Stimulated activated CD8-positive, alpha-beta memory T cell treated with anti-CD3 and anti-CD28 coated beads, Interleukin-7, amount 100 ng/mL, for 48 hours (primary cell): ENCODE measurements around the gene PTGS1.
"Not testable (repeated sequence)": the region's sequence is repeated elsewhere in the genome, so short reads cannot be mapped to it uniquely, and the experiment has no call there.

Experiments used
- DNase-seq, 2 donors: peaks; one replicate each; pipeline ENCODE4 v3.0.0-alpha.2; 2020; ENCODE audit warnings: low read depth in 1 of 2; ENCODE audit errors: extremely low read depth in 1 of 2

PTGS1 gene

GRCh38 chr9:122370869-122371755 lies at the start of gene PTGS1:
PTGS1 (plus strand) TSS chr9:122371024; CDS start chr9:122371085, 61 bp downstream.
- no peak for DNase-seq

GRCh38 chr9:122322553-122322952 lies 48.3 kb upstream of the PTGS1 start:
- no peak for DNase-seq

- not testable (repeated sequence) for DNase-seq
These were observed 46.2 kb upstream of the PTGS1 start for GRCh38 chr9:122324665-122325064.

DNA sequence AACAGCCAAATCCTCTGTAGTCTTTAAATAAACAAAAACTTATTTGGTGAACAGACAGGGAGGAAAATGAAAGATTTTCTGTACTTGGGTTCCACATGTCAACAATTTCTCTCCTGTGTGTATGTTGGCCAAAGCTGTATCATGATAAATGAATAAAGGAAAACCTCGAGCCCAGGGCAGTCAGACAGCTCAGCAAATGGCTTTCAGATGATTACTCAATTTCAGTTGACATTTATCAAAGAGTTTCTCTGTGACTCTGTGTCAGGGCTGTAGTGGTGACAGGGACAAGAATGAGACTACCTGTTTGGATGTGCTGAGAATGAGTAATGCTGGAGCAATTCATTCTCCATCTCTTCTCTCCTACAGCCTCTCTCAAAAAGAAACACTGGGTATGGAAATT lies 45.7 kb upstream of the PTGS1 start:
- DNase-seq: no peak

DNA sequence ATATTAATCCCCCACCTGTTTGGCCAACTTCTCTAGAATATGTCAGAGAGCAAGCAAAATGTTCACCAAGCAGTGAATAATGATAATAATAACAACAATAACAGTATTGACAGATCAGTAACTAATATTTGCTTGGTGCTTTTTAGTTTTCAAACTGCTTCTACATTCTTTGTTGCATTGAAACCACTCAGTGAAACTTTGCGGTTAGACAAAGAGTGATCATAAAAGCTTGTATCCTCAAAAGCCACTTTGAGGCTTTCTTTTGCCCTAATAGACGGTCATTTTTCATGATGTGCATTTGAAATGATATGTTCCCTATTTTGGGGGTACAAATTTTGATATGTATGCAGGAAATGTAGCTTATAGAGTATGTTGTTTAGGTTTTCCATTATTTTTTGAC lies 43.6 kb upstream of the PTGS1 start:
- DNase-seq: no peak

DNA sequence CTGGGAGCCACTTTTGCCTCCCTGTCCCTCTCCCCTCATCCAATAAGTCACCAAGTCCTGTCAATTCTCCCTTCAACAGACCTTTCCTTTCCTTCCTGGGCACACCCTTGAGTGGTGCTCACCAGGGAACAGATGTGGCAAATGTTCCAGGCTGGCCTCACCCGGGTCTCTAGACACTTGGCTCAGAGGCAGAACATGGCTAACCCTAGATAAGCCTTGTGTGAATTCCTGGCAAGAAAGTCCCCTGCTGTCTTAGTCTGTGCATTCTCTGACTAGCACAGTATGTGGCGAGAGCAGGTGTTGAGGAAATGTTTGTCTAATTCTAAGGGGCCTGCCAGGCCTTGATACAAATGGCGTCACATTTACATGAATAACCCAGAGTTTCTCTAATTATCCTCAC lies 41.2 kb upstream of the PTGS1 start:
- no peak for DNase-seq

DNA sequence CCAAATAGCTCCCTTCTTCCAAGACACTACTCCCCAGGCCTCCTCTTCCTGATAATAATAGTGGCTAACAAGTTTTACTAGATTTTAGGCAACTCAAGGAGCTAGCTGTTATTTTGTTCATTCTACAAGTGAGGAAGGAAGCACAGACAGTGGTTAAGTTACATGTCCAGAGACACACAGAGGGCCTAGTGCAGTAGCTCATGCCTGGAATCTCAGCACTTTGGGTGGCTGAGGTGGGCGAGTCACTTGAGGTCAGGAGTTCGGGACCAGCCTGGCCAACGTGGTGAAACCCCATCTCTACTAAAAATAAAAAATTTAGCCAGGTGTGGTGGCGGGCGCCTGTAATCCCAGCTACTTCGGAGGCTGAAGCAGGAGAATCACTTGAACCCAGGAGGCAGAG lies 40.4 kb upstream of the PTGS1 start:
- DNase-seq: not testable (repeated sequence)

GRCh38 chr9:122331523-122331927 lies 39.3 kb upstream of the PTGS1 start:
- no peak for DNase-seq

GRCh38 chr9:122332083-122332482 lies 38.7 kb upstream of the PTGS1 start:
- DNase-seq: no peak

- no peak for DNase-seq
These were observed 38.2 kb upstream of the PTGS1 start for GRCh38 chr9:122332644-122333043.

- no peak for DNase-seq
These were observed 37.5 kb upstream of the PTGS1 start for GRCh38 chr9:122333169-122333808.

GRCh38 chr9:122334916-122335315 lies 35.9 kb upstream of the PTGS1 start:
- no peak for DNase-seq

DNA sequence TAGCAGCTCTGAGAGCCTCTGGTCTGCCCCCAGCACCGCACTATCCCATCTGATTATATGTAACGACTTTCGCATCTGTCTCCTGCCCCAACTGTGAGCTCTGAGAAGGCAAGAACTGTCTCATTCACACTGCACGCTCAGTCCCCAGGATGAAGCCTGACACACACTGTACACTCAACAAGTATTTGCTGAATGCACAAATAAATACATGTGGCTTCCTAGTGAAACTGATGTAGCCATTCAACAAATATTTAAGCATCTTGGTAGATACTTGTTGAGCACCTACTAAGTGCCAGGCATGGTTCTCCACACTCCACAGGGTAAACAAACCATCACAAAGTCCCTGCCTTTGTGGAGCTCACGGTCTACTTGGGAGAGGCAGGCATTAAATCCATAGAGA lies 34.6 kb upstream of the PTGS1 start:
- no peak for DNase-seq

GRCh38 chr9:122336866-122337555 lies 33.8 kb upstream of the PTGS1 start:
- no peak for DNase-seq

GRCh38 chr9:122337556-122337929 lies 33.3 kb upstream of the PTGS1 start:
- no peak for DNase-seq

- DNase-seq: no peak
These were observed 32.3 kb upstream of the PTGS1 start for GRCh38 chr9:122338536-122338935.

DNA sequence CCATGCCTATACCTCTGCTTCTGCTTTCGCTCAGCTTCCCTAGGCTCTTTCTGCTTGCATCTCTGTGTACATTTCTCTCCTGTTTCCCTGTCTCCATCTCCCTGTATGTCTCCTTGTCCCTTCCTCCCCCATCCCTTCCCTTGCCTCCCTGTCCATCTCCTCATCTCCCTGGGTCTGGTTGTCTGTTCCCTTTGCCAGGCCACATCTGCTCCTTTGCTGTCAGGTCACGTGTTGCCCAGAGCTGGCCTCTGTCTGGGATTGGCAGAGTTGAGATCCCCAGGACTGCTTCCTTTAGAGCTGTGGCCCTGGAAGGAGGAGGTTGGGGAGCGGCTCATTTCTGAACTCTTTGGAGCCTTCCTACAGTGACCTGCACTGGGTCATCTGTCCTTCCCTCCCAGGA lies 31.8 kb upstream of the PTGS1 start:
- DNase-seq: no peak

GRCh38 chr9:122339579-122339978 lies 31.2 kb upstream of the PTGS1 start:
- no peak for DNase-seq

- DNase-seq: no peak
These were observed 30.7 kb upstream of the PTGS1 start for GRCh38 chr9:122340161-122340560.

DNA sequence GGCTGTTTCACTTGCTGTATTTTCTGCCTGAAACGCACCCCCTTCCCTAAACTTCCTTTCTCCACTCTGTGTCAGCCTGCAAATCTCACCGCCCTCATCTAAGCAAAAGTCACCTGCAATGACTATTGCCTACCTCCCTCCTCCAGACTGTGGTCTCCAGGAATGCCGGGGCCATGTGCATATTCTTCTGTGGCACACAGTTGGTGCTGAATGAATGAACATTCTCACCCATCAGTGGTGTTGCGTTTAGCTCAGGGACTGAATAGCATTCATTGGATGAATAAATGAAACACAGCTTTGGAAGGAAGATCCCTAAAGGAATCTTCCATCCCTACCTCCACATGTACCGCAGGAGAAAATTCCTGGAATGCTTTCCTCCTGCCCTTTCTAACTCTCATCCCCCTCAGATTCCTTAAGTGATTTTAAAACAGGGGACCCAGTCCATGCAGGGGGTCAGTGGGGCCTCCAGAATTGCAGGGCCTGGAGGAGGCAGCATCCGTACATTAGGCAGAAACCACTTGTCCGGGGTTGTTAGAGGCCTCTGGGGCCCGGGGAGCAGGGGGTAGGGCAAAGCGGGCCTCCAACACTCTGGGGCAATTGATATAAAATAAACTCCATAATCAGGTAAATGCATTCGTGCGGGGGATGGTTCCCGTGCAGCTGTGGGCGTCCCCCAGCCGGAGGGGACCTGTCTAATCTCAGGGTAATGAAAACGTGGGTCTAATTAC lies 28.3 kb upstream of the PTGS1 start:
- DNase-seq: no peak
